Left ventricle myocardium inferior (tissue), 1 donor: ENCODE data around the gene PDZD2. TPM values are rescaled to one million over a fixed set of nuclear protein-coding genes. Genes with fewer than 3 reads are reported as not detected.
A peak's percentile ranks its signal among the peaks of the same experiment; 100 is the strongest.
"Not testable (repeated sequence)": the region's sequence is repeated elsewhere in the genome, so short reads cannot be mapped to it uniquely, and the experiment has no call there.

Source experiments
- DNase-seq: peaks from one replicate; pipeline ENCODE4 v3.0.0-alpha.2; 2020
- H3K27ac ChIP-seq: fragments of 200-600 bp; replicated peaks from 2 replicates; pipeline ENCODE4 v1.8.0; 2021
- H3K27me3 ChIP-seq: fragments of 200-600 bp; 2 replicates; pipeline ENCODE4 v1.8.0; 2021; ENCODE audit warnings: low read depth
- H3K36me3 ChIP-seq: fragments of 200-600 bp; 2 replicates; pipeline ENCODE4 v1.8.0; 2021
- H3K4me1 ChIP-seq: fragments of 200-600 bp; 2 replicates; pipeline ENCODE4 v1.8.0; 2021
- H3K4me3 ChIP-seq: fragments of 200-600 bp; 2 replicates; pipeline ENCODE4 v1.8.0; 2021; ENCODE audit warnings: mild to moderate bottlenecking, moderate library complexity
- H3K9me3 ChIP-seq: fragments of 200-600 bp; replicated peaks from 2 replicates; pipeline ENCODE4 v1.8.0; 2021
- CTCF ChIP-seq: fragments of 200-600 bp; IDR thresholded peaks from 2 replicates; pipeline ENCODE4 v1.8.0; 2021; ENCODE audit warnings: antibody characterized with exemption, mild to moderate bottlenecking, borderline replicate concordance
- intact Hi-C: fragments of 100-400 bp; cut with micrococcal nuclease; formaldehyde crosslinking; loops from one replicate; pipeline ENCODE4 v1.11.0; 2022
- total RNA-seq: library from RNA; stranded (reverse); fragmentation: NEBNext Ultra II Directional; extraction: Animal tissue kit (Norgen Biotek cat#: 25700); gene quantifications from one replicate; pipeline ENCODE4 v1.2.1, GENCODE V29; 2021
- donor health status: DM: no; HTN: yes; CAD: no; lungs with severe emphysema.

Gene PDZD2
- total RNA-seq, 1 donor from 2014 or later, result 120 TPM

GRCh38 chr5:31730139-31730538 is 91.2 kb downstream of the PDZD2 start:
- no peaks in the 10 kb centered on the region for H3K27me3 ChIP-seq
- intact Hi-C loops, result no loop called here
- H3K9me3 ChIP-seq, result no peaks in the 10 kb centered on the region
- no peak for TF ChIP-seq CTCF
- no peak for DNase-seq
- H3K4me3 ChIP-seq, result no peak overlapping the region
- H3K4me1 ChIP-seq, result peaks cover 90% of the 10 kb centered on the region
- no peaks in the 10 kb centered on the region for H3K36me3 ChIP-seq
- peak overlapping the region; percentile 47 for H3K27ac ChIP-seq

GRCh38 chr5:31731016-31731415 is 92.1 kb downstream of the PDZD2 start:
- Histone ChIP-seq H3K4me1 (peaks cover 90% of the 10 kb centered on the region), H3K27me3 (no peaks in the 10 kb centered on the region), H3K9me3 (no peaks in the 10 kb centered on the region), H3K36me3 (no peaks in the 10 kb centered on the region), H3K27ac (peak overlapping the region; percentile 69), H3K4me3 (no peak overlapping the region)
- DNase-seq, result no peak
- intact Hi-C loops, result no loop called here
- TF ChIP-seq CTCF, result no peak

GRCh38 chr5:31731710-31732301 is 92.9 kb downstream of the PDZD2 start:
- H3K4me3 ChIP-seq, result no peak overlapping the region
- DNase-seq, result no peak
- H3K27me3 ChIP-seq, result no peaks in the 10 kb centered on the region
- TF ChIP-seq CTCF, result no peak
- peaks cover 89% of the 10 kb centered on the region for H3K4me1 ChIP-seq
- no peaks in the 10 kb centered on the region for H3K9me3 ChIP-seq
- no peaks in the 10 kb centered on the region for H3K36me3 ChIP-seq
- intact Hi-C loops, result no loop called here
- peak overlapping the region; percentile 69 for H3K27ac ChIP-seq

GRCh38 chr5:31732821-31733220 is 93.9 kb downstream of the PDZD2 start:
- Histone ChIP-seq H3K4me1 (peaks cover 86% of the 10 kb centered on the region), H3K27ac (peak overlapping the region; percentile 69)
- DNase-seq, H3K27me3 ChIP-seq, H3K4me3 ChIP-seq, H3K36me3 ChIP-seq, intact Hi-C loops, H3K9me3 ChIP-seq: not testable (repeated sequence)

GRCh38 chr5:31733371-31733770 is 94.4 kb downstream of the PDZD2 start:
- intact Hi-C loops, result no loop called here
- Histone ChIP-seq H3K9me3 (no peaks in the 10 kb centered on the region), H3K27ac (peak overlapping the region; percentile 69), H3K4me3 (no peak overlapping the region), H3K4me1 (peaks cover 86% of the 10 kb centered on the region), H3K27me3 (no peaks in the 10 kb centered on the region), H3K36me3 (no peaks in the 10 kb centered on the region)
- TF ChIP-seq CTCF, result no peak
- no peak for DNase-seq

GRCh38 chr5:31736127-31736526 is 97.2 kb downstream of the PDZD2 start:
- no peak for TF ChIP-seq CTCF
- Histone ChIP-seq H3K4me3 (no peak overlapping the region), H3K9me3 (peaks cover 14% of the 10 kb centered on the region), H3K27me3 (no peaks in the 10 kb centered on the region), H3K4me1 (peaks cover 77% of the 10 kb centered on the region), H3K36me3 (no peaks in the 10 kb centered on the region), H3K27ac (peak overlapping the region; percentile 3)
- DNase-seq, result no peak
- intact Hi-C loops, result no loop called here
